HTR-8/SVneo (cell line): Measurements from ENCODE around the gene RMP24.
A peak's percentile ranks its signal among the peaks of the same experiment; 100 is the strongest.

Experiments used
- DNase-seq: peaks from one replicate; pipeline ENCODE4 v3.0.0; 2011; ENCODE audit warnings: low spot score, mixed read lengths; ENCODE audit not compliant: insufficient read length
- FAIRE-seq: peaks from 2 replicates; lab custom pipeline; 2011; peaks lifted over from hg19 to GRCh38; lab: Jason Lieb, UNC

Gene RMP24

DNA sequence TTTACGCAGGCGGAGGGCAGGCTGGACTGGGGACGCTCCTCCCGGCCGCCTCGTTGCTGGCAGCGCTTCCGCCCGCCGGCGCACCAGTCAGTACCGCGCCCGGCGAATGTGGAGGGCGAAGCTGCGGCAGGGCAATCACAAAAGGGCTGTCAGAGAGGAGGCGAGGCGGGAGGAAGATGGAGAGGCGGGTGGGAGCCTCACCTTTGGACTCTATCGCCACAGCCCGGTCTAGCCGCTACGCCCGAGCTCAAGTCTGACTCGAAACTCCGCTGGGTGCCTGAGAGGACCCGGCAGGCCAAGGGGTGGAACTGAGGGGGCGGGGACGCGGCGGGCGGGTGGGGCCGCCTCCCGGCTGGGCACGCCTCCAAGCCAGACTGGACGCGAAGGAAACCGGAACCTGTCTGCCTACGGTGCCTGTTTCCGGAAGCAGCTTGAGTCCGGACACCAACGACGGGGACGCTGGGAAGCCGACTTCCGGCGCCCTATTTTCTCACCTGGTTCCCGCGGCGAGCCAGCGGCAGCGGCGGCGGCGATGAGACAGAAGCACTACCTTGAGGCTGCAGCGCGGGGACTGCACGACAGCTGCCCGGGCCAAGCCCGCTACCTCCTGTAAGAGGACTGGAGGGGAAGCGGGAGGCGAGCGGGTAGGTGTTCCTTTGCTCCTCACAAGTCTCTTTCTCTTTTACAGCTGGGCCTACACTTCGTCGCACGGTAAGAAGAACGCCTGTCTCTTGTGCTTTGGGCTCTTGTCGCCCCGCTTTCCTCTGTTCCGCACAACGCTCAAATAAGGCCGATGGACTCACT is at the start of gene RMP24:
TSS of gene RMP24 (plus strand) at position 483 of the 804 bp plus-strand sequence.
- FAIRE-seq (no peak), DNase-seq (peak; percentile 68)

DNA sequence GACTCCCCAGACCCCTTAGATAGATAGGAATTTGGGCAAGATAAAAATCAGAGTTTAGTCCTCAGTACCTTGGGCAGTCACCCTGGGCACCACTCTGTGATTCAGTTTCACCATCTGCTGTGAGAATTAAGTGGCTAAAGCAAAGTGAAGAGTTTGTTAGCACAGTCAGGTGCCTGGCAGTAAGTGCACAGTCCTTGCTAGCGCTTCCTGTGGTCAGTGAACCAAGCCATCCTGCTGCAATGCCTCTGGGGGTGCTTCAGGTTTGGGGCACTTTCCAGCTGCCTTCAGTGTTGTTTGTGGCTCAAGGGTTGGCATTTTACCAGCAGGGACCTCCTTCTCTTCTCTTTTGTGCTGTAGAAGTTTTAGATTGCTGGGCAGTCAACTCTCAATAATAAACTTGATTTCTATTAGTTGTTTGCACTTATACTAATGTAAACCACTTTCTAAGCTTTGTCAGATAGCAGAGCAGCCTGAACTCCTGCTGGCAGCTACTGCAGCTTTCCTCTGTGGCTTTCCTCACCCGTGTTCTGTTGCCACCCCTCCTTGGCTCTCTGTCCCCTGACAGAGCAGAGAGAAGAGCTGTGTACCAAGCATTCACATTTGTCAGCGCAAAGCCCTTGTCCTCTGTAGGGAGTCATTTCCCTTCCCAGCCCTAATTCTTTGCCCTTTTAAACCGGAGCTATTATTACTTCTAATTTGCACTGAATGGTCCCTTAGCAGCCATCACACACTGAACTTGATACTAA is 48.4 kb upstream of the RMP24 start:
- DNase-seq (no peak), FAIRE-seq (no peak)

DNA sequence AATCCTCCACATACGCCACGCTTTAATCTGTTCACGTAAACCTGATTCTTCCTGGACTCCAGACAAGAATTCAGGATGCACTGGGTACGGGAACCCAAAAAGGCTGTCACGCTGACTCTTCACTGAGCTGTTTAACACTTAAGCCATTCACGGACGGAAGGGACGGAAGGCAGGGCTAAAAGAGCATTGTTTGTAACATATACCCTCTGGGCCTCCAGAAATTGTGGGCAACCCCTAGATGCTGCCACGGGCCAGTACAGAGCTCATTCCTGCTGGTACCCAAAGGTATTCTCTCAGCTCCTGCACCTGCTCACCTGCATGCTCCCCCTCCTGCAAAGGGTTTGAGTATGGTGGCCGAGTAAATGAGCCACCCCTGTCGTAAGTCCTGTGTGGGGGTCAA is 45.6 kb upstream of the RMP24 start:
- FAIRE-seq (no peak), DNase-seq (no peak)

DNA sequence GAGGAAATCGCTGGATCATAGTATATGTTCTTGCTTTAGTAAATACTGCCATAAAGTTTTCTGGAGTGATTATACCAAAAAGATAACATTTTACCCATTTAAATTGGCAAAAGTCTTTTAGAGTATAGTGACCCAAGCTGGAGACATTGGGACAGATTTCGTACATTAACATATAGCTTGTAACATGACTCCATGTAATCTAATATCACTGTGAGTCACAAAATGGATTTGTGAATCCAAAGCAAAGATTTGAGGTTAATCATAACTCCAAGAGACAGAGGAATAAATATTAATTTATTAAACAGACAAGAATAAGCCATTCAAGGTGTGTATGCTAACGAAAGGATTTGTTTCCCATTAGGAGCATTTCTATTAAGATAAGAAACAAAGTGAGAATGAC is 45.0 kb upstream of the RMP24 start:
- no peak for FAIRE-seq

DNA sequence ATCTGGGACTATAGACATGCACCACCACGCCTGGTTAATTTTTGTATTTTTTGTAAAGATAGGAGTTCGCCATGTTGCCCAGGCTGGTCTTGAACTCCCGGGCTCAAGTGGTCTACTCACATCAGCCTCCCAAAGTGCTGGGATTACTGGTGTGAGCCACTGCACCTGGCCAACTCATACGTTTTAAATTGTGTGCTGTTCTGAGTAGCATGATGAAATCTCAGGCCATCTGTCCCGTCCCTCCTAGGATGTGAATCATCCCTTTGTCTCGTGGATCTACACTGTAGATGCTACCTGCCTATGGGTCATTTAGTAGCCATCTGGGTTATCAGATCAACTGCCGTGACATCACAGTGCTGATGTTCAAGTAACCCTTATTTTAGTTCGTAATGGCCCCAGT is 38.5 kb upstream of the RMP24 start:
- FAIRE-seq: no peak
- no peak for DNase-seq

More for the DNA sequence above, 45.0 kb upstream of the RMP24 start:
- DNase-seq: no peak

DNA sequence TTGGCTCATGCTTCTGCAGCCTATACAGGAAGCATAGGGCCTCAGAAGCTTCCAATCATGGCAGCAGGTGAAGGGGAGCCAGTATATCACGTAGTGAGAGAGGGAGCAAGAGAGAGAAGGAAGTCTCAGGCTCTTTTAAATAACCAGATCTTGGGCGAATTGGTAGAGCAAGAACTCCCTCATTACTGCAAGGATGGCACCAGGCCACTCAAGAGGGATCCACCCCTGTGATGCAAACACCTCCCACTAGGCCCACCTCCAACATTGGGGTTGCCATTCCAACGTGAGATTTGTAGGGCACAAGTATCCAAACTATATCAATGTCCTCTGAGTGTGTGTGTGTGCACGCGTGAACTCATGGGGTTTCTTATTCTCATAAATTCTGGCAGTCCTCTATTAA is 37.6 kb upstream of the RMP24 start:
- DNase-seq (no peak), FAIRE-seq (no peak)

DNA sequence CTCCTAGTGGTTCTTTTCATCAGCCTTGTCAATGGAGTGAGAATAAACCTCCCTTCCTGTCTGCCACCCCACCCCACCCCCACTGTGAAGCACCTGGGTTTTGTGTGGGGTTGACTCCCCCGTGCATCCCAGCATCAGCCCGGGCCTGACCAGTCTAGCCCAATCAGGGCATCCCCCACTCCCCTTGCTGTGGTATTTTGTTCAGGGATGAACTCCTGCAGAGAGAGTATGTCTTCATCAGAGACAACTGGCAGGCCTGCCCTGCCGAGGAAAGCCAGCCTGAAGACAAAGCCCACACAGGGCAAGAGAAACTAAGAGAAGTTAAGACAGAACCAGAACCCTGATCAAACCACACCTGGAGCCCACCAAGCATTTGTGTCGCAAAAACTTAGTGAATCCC is 36.7 kb upstream of the RMP24 start:
- DNase-seq (no peak), FAIRE-seq (no peak)

DNA sequence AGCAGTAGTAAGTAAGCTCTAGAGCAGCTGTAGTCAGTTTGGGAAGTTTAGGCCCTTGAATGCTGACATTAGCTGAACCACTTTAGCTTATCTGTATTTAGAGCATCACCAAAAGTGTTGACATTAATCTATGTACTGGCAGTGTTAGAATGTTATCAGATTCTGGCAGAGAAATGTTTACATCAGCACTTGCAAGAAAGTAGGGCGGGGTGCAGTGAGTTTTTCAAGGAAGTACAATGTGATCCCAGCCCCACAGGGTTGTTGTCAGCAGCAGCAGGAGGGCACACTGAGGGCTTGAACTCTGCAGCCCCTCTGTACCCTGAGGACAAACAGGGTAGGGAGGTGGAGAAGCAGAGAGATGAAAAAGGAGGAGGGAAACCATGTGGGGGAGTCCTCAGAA is 35.5 kb upstream of the RMP24 start:
- FAIRE-seq: no peak
- DNase-seq: no peak

DNA sequence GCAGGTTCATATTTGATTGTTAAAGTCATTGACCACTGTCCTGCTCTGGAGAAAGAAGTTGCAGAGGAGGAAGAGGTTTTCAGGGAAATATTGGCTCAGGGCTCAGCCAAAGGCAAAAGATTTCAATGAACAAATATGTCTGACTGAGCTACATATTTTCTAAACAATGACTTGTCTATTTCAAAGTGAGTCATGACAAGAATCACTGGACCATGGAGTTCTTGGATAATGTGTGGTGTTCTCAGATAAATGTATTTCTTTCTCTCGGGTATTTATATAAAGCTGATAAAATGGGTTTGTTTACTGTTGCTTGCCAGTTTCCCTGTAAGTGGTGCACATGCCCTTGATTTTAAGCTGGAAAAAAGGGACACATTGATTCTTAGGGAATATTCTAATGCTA is 34.3 kb upstream of the RMP24 start:
- DNase-seq (no peak), FAIRE-seq (no peak)

DNA sequence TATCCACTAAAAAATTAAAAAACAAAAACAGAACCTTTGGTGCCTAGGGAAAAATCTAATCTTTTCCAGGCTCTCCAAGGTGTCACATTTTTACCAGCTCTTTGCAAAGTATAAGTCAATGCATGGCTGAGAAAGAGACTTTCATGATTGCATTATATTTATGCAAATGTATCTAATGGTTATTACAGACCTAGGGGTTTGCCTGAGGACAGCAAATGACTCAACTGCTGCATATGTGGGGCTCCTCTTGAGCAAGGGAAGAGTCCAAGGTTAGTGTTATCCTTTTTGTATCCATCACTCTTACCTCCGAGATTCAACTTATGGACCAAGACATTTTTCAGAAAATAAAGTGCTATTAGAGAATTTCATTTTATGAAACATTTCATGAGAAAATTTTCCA is 33.9 kb upstream of the RMP24 start:
- DNase-seq (no peak), FAIRE-seq (no peak)

DNA sequence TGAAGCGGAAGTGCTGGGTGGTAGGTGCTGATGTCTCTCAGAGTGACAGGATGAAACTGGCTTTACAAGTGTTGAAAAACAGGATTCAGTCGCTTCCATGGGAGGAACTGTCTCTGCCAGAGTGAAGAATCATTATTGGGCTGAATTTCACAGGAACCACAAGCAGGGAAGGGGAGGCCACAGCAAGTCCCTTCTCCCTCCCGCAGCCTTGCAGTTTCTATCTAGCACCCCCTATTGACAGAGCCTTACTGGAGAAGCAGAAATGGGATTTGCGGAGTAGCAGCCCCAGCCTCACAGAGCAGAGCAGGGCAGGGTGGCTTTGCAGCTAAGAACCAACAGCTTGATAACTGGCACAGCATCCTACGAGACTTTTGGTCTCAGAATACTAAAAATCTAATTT is 33.3 kb upstream of the RMP24 start:
- DNase-seq: no peak
- FAIRE-seq: no peak

DNA sequence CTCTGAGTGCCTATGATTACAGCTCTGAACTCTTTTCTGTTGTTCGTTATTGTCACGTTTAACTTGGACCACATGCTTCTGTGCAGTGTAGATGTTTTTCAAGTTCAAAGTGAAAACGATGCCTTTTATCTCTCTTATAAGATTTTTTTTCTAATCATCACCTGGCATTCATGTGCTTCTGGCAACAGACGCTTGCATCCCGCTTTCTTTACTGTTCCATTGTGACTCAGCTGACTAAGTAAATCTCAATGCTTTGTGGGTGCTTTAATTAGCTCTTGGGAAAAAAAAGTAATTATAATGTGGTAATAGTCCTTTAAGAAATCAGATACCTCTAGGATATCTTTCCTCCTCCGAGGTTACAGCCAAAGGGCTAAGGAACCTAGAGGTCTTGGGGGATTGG is 31.2 kb upstream of the RMP24 start:
- FAIRE-seq: no peak

DNA sequence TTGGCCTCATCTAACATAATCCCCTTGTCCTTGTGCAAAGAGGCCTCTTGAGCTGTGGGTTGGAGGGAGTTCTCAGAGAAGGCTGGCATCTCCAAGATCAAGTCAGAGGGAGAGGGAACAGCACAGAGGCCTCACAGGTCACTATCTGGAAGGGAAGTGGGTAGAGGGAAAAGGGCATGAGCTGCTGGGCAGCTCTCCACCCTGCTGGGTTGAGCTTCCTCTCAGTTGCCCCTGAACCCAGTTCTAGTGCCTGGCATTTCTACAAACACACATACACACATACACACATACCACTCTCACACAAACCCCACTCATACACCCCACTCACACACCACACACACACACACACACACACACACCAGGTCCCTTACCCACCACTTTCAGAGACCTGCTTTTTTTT is 30.3 kb upstream of the RMP24 start:
- FAIRE-seq: no peak
- no peak for DNase-seq

More for the DNA sequence above, 31.2 kb upstream of the RMP24 start:
- DNase-seq: no peak

DNA sequence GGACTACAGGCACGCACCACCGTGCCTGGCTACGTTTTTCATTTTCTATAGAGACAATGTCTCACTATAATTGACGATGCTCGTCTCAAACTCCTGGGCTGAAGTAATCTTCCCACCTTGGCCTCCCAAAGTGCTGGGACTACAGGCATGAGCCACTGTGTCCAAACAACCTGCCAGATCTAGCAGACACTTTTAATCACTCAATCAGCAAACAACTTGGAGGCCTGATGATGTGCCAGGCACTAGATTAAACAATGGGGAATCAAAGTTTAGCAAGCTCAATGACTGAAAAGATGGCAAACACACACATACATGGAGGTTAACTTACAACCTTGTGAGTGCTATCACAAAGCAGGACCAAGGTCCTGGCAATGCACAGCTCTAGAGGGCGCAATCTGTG is 29.8 kb upstream of the RMP24 start:
- no peak for FAIRE-seq
- no peak for DNase-seq

DNA sequence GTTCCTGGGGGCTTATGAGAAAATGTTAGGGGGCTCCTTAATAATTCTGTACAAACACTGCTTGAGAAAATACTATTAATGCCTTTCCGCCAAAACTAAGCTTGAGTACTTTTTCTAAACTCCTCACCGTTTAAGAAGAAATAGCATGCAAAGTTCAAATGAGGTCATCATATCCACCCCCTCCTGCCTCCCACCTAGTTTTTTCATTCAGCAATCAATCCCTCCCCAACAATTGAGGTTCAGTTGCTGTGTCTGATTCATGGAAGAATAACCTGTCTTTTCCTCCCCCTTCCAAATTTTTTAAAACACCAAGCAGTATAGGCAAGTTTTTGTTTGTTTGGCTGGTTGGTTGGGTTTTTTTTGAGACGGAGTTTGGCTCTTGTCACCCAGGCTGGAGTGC is 24.4 kb upstream of the RMP24 start:
- DNase-seq: no peak

DNA sequence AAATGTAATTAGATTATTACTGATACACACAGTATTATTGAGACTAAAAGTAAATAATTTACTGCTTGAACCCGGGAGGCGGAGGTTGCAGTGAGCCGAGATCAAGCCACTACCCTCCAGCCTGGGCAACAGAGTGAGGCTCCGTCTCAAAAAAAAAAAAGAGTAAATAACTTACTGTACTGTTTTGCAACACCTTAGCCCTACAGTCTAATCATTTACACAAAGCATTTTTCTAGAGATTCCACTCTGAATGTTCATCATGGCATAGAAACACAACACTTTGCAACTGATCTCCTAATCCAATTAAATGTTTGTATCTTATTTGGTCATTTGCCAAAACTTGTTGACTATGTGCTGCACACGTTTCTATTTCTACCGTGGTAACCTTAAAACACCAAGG is 23.4 kb upstream of the RMP24 start:
- FAIRE-seq: no peak
- no peak for DNase-seq

More for the DNA sequence above, 24.4 kb upstream of the RMP24 start:
- FAIRE-seq: no peak

DNA sequence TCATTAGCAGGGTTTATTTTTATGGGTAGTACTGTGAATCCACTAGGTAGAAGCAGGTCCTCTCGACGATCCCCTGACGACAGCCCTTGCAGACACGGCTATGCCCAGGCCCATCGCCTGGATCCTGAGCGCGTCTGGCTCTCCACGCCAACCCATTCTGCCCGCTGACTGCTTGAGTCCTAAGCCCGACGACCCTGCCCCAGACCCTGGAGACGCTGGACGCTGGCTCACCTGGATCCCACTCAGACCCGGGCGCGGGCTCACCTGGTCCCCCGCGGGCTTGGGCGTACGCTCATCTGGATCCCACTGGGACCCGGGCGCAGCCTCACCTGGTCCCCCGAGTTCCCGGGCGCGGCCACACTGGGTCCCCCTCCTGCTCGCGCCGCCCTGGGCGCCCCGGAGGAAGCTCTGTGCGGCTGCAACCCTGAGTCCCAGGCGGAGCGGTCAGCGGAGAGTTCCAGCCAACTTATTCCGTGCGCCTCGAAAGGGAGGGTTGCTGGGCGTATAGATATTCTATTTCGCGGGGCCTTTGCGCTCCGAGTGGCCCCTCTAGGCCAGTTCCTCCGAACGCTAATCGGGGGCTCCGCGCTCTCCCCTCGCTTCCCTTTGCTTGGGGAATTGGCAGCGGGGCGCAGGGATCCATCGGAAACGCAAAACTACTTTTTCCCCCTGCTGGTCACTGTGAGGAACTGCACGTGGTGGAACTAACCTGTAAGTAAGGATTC is 22.4 kb upstream of the RMP24 start:
- FAIRE-seq (no peak), DNase-seq (peak; percentile 31)

DNA sequence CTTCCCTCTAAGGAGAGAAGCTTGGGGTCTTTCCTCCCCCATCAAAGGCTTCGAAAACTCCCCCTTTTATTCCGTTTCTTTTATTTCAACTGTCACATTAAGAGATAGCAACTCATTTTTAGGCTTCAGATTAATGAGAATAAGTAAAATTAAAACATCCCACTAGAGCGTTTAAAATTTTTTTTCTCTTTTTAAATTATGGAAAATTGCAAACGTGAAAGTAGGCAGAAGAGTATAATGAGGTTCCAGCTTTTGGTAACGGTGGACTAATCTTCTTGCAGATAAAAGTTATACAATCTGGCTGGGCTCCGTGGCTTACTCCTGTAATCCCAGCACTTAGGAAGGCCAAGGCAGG is 21.9 kb upstream of the RMP24 start:
- DNase-seq: no peak
- FAIRE-seq: no peak

DNA sequence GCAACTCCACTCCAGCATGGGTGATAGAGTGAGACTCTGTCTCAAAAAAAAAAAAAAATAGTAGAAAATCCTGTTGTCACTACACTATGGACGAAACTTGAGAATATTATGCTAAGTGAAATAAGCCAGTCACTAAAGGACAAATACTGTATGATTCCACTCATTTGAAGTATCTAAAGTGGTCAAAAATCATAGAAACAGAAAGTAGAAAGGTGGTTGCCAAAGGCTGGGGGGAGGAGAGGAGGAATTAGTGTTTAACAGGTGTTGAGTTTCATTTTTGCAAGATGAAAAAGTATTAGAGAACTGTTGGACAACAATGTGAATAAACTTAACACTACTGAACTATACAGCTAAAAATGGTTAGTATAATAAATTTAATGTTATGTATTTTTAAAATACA is 18.8 kb upstream of the RMP24 start:
- FAIRE-seq (no peak), DNase-seq (no peak)

DNA sequence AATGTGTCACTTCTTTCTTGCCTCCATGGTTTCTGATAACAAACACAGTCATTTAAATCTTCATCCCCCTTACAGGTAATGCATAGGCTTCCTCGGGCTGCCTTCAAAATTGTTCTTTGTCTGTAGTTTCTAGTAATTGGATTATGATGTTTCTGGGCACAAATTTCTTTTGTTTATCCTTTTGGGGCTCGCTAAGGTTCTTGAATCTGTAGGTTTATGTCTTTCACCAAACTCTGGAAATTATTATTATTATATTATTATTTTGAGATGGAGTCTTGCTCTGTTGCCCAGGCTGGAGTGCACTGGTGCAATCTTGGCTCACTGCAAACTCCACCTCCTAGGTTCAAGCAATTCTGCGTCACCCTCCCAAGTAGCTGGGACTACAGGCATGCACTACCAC is 16.3 kb upstream of the RMP24 start:
- no peak for FAIRE-seq
- DNase-seq: no peak

DNA sequence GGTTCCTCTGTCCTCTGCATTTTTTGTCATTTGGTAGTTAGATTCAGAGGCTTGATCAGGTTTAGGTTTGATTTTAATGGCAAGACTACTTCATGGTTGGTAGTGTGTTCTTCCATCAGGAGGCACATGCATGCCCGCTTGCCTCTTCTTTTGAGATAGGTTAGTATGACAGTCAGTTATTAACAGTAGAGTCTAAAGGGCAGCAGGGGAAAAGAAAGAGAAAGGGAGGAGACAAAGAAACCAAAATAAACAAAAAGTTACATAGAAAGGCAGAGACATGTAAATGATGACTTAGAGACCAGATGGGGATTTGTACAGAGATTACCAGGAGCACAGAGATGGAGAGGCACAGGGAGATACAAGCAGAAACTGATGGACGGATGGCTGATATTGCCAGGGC is 10.2 kb upstream of the RMP24 start:
- FAIRE-seq: no peak

More for the DNA sequence above, 10.2 kb upstream of the RMP24 start:
- DNase-seq: no peak
